SK-N-SH treated with all-trans-retinoic acid at 6 μM for 48 hours (cell line): ENCODE results near the gene RPEL1.

Source experiments
- CSDC2 ChIP-seq: fragments of 250-450 bp; sonication (Bioruptor Pico); IDR thresholded peaks from 2 replicates; pipeline ENCODE4 v1.5.0; 2020; ENCODE audit warnings: mild to moderate bottlenecking, moderate library complexity
- ESRRG ChIP-seq: fragments of 250-450 bp; sonication (Bioruptor Pico); IDR thresholded peaks from 2 replicates; pipeline ENCODE4 v1.6.1; 2021; ENCODE audit warnings: mild to moderate bottlenecking
- SNAI2 ChIP-seq: fragments of 250-450 bp; sonication (Bioruptor Pico); IDR thresholded peaks from 2 replicates; pipeline ENCODE4 v1.5.0; 2020; ENCODE audit warnings: mild to moderate bottlenecking, moderate library complexity
- TSHZ2 ChIP-seq: fragments of 250-450 bp; sonication (Bioruptor Pico); IDR thresholded peaks from 2 replicates; pipeline ENCODE4 v1.5.0; 2020; ENCODE audit warnings: mild to moderate bottlenecking, moderate library complexity
- ZFP3 ChIP-seq: fragments of 250-450 bp; sonication (Bioruptor Pico); IDR thresholded peaks from 2 replicates; pipeline ENCODE4 v1.5.0; 2020; ENCODE audit warnings: mild to moderate bottlenecking, moderate library complexity

- TF ChIP-seq ESRRG (CRISPR knock-in tag) (no peak), TSHZ2 (CRISPR knock-in tag) (no peak), SNAI2 (CRISPR knock-in tag) (no peak), ZFP3 (CRISPR knock-in tag) (no peak), CSDC2 (CRISPR knock-in tag) (no peak)
Observed at GRCh38 chr10:103232131-103232673, 13.5 kb upstream of the RPEL1 start.
